Central memory CD8-positive, alpha-beta T cell (primary cell): ENCODE results near the gene PTPRM.

Experiments used
- ATAC-seq: fragments of 150-1000 bp; cut with Tn5 transposase; replicated peaks from 2 replicates; pipeline ENCODE4 v1.10.0; 2022; ENCODE audit warnings: mild to moderate bottlenecking, moderate FRiP score, moderate number of reproducible peaks; ENCODE audit not compliant: poor library complexity, severe bottlenecking; ENCODE audit errors: extremely low read depth
- DNase-seq, 2 donors: peaks; one replicate each; pipeline ENCODE4 v3.0.0; 2021; ENCODE audit warnings: low spot score in 2 of 2
- H3K27ac Mint-ChIP-seq: one replicate; pipeline ENCODE4 v1.8.0; 2022; ENCODE audit warnings: low read depth, mild to moderate bottlenecking, moderate library complexity, mixed read lengths
- H3K27me3 Mint-ChIP-seq: one replicate; pipeline ENCODE4 v1.8.0; 2022; ENCODE audit warnings: mixed read lengths
- H3K36me3 Mint-ChIP-seq: one replicate; pipeline ENCODE4 v1.8.0; 2022; ENCODE audit warnings: mild to moderate bottlenecking, moderate library complexity, mixed read lengths; ENCODE audit not compliant: insufficient read depth
- H3K4me1 Mint-ChIP-seq: one replicate; pipeline ENCODE4 v1.8.0; 2022; ENCODE audit warnings: mixed read lengths
- H3K4me3 Mint-ChIP-seq: one replicate; pipeline ENCODE4 v1.8.0; 2022; ENCODE audit warnings: mild to moderate bottlenecking, moderate library complexity, mixed read lengths
- H3K9me3 Mint-ChIP-seq: one replicate; pipeline ENCODE4 v1.8.0; 2022; ENCODE audit warnings: mixed read lengths

The PTPRM gene

DNA sequence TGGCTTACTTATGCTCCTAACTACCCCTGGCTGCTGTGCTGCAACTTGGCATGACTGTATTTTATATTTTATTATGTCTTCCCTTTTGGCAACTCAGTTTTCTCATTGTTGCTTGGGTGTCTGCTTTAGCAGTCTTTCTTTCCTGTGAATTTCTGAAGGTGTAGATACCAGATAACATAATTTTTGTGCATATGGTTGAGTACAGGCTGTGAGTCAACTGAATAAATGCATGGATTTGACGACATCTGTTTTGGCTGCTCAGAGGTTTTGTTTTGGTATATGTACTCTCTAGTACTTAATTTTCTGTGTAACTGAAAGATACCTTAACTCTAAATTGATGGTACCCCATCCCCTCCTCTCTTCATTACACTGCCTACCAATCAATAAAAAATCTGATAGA is 303.1 kb downstream of the PTPRM start:
- DNase-seq (no peak), ATAC-seq (no peak)
- H3K27ac Mint-ChIP-seq, result no peak overlapping the region
- no peaks in the 10 kb centered on the region for H3K36me3 Mint-ChIP-seq
- no peaks in the 10 kb centered on the region for H3K4me1 Mint-ChIP-seq
- no peak overlapping the region for H3K4me3 Mint-ChIP-seq
- H3K27me3 Mint-ChIP-seq, result no peaks in the 10 kb centered on the region
- H3K9me3 Mint-ChIP-seq, result peaks cover 17% of the 10 kb centered on the region

DNA sequence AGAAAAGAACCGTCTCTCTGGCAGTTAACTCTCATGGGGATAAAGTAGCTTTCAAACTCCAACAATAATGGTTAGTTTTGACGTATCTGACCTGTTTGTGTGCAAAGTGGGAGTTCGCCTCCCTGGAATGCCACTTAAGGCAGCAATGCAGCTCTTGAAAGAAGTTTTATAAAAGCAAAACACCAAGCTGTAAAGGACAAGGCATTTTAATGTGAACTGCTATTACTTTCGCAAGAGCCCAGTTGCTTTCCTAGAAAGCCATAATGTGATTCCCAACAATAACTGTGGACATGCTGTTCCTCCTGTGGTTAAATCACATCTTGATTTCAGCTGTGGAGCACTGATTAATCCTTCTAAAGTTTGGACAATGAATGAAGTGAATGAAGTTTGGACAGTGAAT is 303.7 kb downstream of the PTPRM start:
- Mint-ChIP-seq H3K36me3 (no peaks in the 10 kb centered on the region), H3K4me3 (no peak overlapping the region), H3K4me1 (no peaks in the 10 kb centered on the region), H3K9me3 (peaks cover 16% of the 10 kb centered on the region), H3K27me3 (no peaks in the 10 kb centered on the region), H3K27ac (no peak overlapping the region)
- DNase-seq (no peak), ATAC-seq (no peak)

- DNase-seq, result no peak
- Mint-ChIP-seq H3K27me3 (no peaks in the 10 kb centered on the region), H3K4me3 (no peak overlapping the region), H3K36me3 (no peaks in the 10 kb centered on the region), H3K9me3 (peaks cover 7% of the 10 kb centered on the region), H3K4me1 (no peaks in the 10 kb centered on the region), H3K27ac (no peak overlapping the region)
- no peak for ATAC-seq
These were observed 304.7 kb downstream of the PTPRM start for GRCh38 chr18:7871560-7872456.

- no peaks in the 10 kb centered on the region for H3K27me3 Mint-ChIP-seq
- no peak for DNase-seq
- H3K27ac Mint-ChIP-seq, result no peak overlapping the region
- H3K36me3 Mint-ChIP-seq, result no peaks in the 10 kb centered on the region
- H3K9me3 Mint-ChIP-seq, result peaks cover 5% of the 10 kb centered on the region
- H3K4me3 Mint-ChIP-seq, result no peak overlapping the region
- no peak for ATAC-seq
- no peaks in the 10 kb centered on the region for H3K4me1 Mint-ChIP-seq
These were observed 305.5 kb downstream of the PTPRM start for GRCh38 chr18:7872569-7872968.

DNA sequence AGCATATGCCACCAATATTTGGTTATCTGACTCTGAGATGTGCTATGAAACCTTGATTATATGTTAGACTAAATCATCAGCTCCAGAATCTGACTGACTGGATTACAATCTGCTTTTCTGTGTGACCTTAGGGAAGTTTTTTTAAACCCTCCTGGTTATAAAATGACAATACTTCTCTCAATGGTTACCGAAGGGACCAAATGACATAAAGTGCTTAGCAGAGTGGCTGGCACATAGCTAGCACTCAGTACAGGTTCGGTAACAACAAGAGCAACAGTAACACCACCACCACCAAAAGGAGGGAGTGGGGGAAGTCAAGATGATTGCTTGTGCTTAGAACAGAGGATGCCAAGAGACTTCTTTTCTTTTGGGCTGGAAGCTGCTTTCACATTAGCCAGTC is 306.2 kb downstream of the PTPRM start:
- no peak for DNase-seq
- Mint-ChIP-seq H3K27ac (no peak overlapping the region), H3K36me3 (no peaks in the 10 kb centered on the region), H3K4me1 (no peaks in the 10 kb centered on the region), H3K27me3 (no peaks in the 10 kb centered on the region), H3K4me3 (no peak overlapping the region), H3K9me3 (no peaks in the 10 kb centered on the region)
- ATAC-seq, result no peak

DNA sequence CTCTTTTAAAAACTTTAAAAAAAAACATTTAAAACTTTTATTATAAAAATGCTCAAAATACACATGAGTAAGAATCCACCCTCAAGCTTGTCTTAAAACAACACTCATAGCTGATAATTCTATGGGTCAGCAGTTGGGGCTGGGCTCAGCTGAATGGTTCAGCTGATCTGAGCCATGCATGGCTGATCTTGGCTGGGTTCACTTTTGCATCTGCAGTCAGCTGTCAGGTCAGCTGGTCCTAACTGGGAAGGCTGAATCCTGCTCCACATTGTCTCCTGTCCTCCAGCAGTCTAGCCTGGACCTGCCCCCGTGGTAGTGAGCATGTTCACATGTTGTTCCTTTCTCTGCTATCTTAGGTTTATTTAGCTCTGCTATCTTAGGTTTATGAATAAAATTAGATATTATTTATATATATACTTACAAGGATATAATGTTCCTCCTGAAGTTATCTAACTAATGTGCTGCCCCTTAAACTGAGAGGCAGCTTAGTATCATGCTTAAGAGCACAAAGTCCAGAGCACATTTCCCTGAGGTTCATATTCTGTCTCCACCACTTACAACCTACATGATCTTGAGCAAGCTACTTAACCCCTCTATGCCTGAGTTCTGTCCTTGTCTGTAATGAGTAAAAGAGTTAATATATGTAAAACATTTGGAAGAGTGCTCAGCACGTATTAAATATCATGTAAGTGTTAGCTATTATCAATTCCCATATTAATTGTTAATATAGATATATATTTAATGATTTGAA is 309.4 kb downstream of the PTPRM start:
- ATAC-seq, result no peak

DNA sequence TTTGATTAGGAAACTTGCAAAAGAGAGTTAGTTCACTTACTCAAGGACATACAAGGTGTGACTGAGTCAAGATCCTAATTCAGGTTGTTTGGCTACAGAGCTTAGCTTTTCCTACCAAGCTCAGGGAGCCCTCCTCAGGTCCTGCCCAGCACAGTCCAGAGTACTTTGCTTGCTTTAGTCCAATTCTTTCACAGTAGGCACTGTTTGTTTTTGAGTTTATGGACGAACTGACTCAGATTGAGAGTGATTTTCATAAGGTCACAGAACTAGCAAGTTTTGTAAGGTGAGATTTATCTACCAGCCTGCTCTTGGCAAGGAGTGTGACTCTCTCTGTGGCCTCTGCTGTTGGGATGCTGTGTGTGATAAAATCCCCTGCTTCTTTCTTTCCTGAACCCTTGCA is 310.5 kb downstream of the PTPRM start:
- no peaks in the 10 kb centered on the region for H3K4me1 Mint-ChIP-seq
- no peaks in the 10 kb centered on the region for H3K36me3 Mint-ChIP-seq
- H3K27me3 Mint-ChIP-seq, result no peaks in the 10 kb centered on the region
- H3K27ac Mint-ChIP-seq, result no peak overlapping the region
- no peak overlapping the region for H3K4me3 Mint-ChIP-seq
- ATAC-seq (no peak), DNase-seq (no peak)
- no peaks in the 10 kb centered on the region for H3K9me3 Mint-ChIP-seq

More for the DNA sequence above, 309.4 kb downstream of the PTPRM start:
- Mint-ChIP-seq H3K4me3 (no peak overlapping the region), H3K4me1 (no peaks in the 10 kb centered on the region), H3K9me3 (no peaks in the 10 kb centered on the region), H3K27ac (no peak overlapping the region), H3K27me3 (no peaks in the 10 kb centered on the region), H3K36me3 (no peaks in the 10 kb centered on the region)
- no peak for DNase-seq

DNA sequence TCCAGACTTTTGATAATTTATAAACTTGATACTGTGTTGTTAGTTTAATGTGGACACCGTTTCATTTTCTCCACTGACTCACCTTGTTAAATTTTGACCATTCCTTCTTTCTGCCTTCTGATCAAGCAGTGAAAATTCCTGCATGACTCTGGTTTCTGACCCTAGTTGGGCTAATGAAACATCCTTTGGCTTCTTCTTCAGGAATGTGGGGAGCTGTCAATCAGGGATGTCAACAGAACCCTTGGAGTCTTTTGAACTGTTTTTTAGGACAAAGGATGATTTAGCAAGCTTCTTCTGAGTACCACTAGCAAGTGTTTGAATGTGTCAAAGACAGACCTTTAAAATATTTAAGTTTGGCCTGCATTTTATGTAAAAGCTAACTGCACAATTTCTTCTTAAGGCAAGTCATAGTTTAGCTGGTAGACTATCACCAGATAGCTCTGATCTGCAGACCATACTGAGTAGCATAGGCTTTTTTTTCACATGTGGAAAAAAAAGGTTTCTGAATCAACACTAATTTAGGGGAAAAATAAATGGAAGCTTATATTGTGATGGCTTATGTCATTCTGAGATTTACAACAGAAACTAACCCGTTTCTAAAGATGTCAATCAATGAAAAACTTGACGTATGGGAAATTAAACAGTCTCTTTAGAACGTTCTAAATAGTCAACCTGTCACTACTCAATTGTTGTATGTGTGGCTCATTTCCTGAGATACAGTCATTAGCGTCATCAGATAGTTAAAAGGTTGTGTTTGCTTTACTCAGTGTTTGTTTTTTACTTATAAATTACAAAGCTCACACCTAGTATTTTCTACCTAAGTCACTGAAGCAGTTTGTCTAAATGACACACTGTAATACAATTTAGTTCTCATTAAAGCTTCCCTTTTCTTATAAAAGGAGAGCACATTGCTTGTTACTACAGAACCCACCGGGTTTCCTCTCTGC is 311.4 kb downstream of the PTPRM start:
- Mint-ChIP-seq H3K36me3 (no peaks in the 10 kb centered on the region), H3K9me3 (no peaks in the 10 kb centered on the region), H3K27ac (no peak overlapping the region), H3K4me1 (no peaks in the 10 kb centered on the region), H3K4me3 (no peak overlapping the region), H3K27me3 (no peaks in the 10 kb centered on the region)
- DNase-seq (no peak), ATAC-seq (peak; percentile 60)

DNA sequence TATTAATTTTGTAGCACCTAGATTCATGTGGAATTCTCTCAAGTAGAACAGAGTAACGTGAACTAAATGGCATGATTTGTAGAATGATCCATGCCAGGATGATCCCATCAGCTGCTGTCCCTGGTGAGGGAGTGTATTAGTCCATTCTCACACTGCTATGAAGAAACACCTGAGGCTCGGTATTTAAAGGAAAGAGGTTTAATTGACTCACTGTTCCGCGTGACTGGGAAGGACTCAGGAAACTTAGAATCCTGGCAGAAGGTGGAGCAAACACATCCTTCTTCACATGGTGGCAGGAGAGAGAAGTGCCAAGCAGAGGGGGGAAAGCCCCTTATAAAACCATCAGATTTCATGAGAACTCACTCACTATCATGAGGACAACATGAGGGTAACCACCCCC is 312.6 kb downstream of the PTPRM start:
- H3K36me3 Mint-ChIP-seq, result no peaks in the 10 kb centered on the region
- DNase-seq (no peak), ATAC-seq (no peak)
- H3K4me1 Mint-ChIP-seq, result no peaks in the 10 kb centered on the region
- no peaks in the 10 kb centered on the region for H3K27me3 Mint-ChIP-seq
- H3K9me3 Mint-ChIP-seq, result no peaks in the 10 kb centered on the region
- no peak overlapping the region for H3K4me3 Mint-ChIP-seq
- no peak overlapping the region for H3K27ac Mint-ChIP-seq

GRCh38 chr18:7885865-7886264 is 318.7 kb downstream of the PTPRM start:
- H3K4me3 Mint-ChIP-seq, result peak overlapping the region; percentile 3
- peak; percentile 84 for ATAC-seq

DNA sequence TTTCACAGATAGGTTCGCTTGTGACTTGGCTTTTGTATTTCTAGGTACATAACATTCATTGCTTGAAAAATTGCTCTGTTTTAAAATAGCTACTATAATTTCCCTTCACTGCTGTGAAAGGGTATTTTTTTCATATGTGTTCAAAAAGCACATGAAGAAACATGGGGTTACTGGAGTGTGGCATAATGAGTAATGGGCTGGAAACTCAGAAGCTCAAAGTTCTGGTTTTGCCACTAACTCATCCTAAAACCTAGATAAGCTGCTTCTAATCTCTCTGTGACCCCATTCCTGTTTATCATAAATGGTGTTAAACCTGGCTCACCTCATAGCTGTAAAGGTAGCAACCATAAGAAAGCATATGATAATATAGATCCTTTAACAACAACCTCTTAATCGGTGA is 319.3 kb downstream of the PTPRM start:
- no peaks in the 10 kb centered on the region for H3K36me3 Mint-ChIP-seq
- H3K4me1 Mint-ChIP-seq, result peaks cover 18% of the 10 kb centered on the region
- ATAC-seq, result no peak
- no peak overlapping the region for H3K4me3 Mint-ChIP-seq
- no peaks in the 10 kb centered on the region for H3K27me3 Mint-ChIP-seq
- DNase-seq, result no peak
- no peaks in the 10 kb centered on the region for H3K9me3 Mint-ChIP-seq
- H3K27ac Mint-ChIP-seq, result no peak overlapping the region

More at GRCh38 chr18:7885865-7886264, 318.7 kb downstream of the PTPRM start:
- H3K27me3 Mint-ChIP-seq, result no peaks in the 10 kb centered on the region
- no peaks in the 10 kb centered on the region for H3K36me3 Mint-ChIP-seq
- no peak overlapping the region for H3K27ac Mint-ChIP-seq
- DNase-seq, result no peak
- peaks cover 18% of the 10 kb centered on the region for H3K4me1 Mint-ChIP-seq
- no peaks in the 10 kb centered on the region for H3K9me3 Mint-ChIP-seq

DNA sequence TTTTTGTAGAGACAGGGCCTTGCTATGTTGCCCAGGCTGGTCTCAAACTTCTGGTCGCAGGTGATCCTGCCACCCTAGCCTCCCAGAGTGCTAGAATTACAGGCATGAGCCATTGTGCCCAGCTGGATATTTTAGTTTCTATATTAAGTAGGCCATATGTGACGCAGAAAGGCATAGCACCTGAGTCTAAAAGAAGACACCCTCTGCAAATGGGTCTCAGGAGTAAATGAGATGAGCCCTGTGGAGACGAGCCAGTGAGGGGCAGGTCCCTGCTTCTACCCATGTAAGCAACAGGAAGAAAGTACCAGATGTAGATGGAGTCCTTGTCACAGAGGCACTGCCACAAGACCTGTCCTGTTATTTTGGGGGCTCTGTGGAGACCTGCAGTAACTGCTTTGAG is 322.4 kb downstream of the PTPRM start:
- no peaks in the 10 kb centered on the region for H3K36me3 Mint-ChIP-seq
- no peak for DNase-seq
- H3K4me3 Mint-ChIP-seq, result no peak overlapping the region
- H3K9me3 Mint-ChIP-seq, result no peaks in the 10 kb centered on the region
- H3K4me1 Mint-ChIP-seq, result peaks cover 18% of the 10 kb centered on the region
- H3K27ac Mint-ChIP-seq, result no peak overlapping the region
- H3K27me3 Mint-ChIP-seq, result no peaks in the 10 kb centered on the region
- ATAC-seq, result no peak
